H9 (cell line): Measurements from ENCODE around the gene DNAJC12. TPM values are rescaled to one million over a fixed set of nuclear protein-coding genes. Genes with fewer than 3 reads are reported as not detected.
A peak's percentile ranks its signal among the peaks of the same experiment; 100 is the strongest.

Experiments used
- DNase-seq: peaks from one replicate; pipeline ENCODE4 v3.0.0-alpha.2; 2017
- H2AFZ ChIP-seq: one replicate; pipeline ENCODE4 v1.6.1; 2013; ENCODE audit warnings: mild to moderate bottlenecking, low read length, control low read depth, moderate library complexity
- H2AK5ac ChIP-seq: 2 replicates; pipeline ENCODE4 v1.6.1; 2013; ENCODE audit warnings: low read length, control low read depth, mixed read lengths; ENCODE audit not compliant: insufficient read length
- H2BK120ac ChIP-seq: one replicate; pipeline ENCODE4 v1.6.1; 2013; ENCODE audit warnings: low read depth, mild to moderate bottlenecking, low read length, control low read depth, inconsistent platforms; ENCODE audit not compliant: poor library complexity, severe bottlenecking
- H2BK12ac ChIP-seq: 2 replicates; pipeline ENCODE4 v1.6.1; 2013; ENCODE audit warnings: low read length, control low read depth, mixed read lengths, low read depth; ENCODE audit not compliant: insufficient read length
- H2BK15ac ChIP-seq: 2 replicates; pipeline ENCODE4 v1.6.1; 2013; ENCODE audit warnings: low read depth, low read length, control low read depth
- H2BK20ac ChIP-seq: one replicate; pipeline ENCODE4 v1.6.1; 2013; ENCODE audit warnings: low read depth, mild to moderate bottlenecking, low read length, control low read depth, inconsistent platforms; ENCODE audit not compliant: poor library complexity, severe bottlenecking
- H2BK5ac ChIP-seq: 2 replicates; pipeline ENCODE4 v1.6.1; 2013; ENCODE audit warnings: low read length, control low read depth, mixed read lengths; ENCODE audit not compliant: insufficient read length
- H3K14ac ChIP-seq: 2 replicates; pipeline ENCODE4 v1.6.1; 2013; ENCODE audit warnings: low read length, control low read depth; ENCODE audit not compliant: insufficient read depth
- H3K18ac ChIP-seq: 2 replicates; pipeline ENCODE4 v1.6.1; 2013; ENCODE audit warnings: low read depth, mild to moderate bottlenecking, mixed read lengths, low read length, control low read depth; ENCODE audit not compliant: insufficient read length
- H3K23ac ChIP-seq: 2 replicates; pipeline ENCODE4 v1.6.1; 2013; ENCODE audit warnings: low read length, control low read depth, mixed read lengths, low read depth; ENCODE audit not compliant: insufficient read length
- H3K23me2 ChIP-seq: 2 replicates; pipeline ENCODE4 v1.6.1; 2013; ENCODE audit warnings: low read depth, mild to moderate bottlenecking, mixed read lengths, low read length, control low read depth; ENCODE audit not compliant: insufficient read length, poor library complexity, severe bottlenecking
- H3K27ac ChIP-seq: 2 replicates; pipeline ENCODE4 v1.5.1; 2013; ENCODE audit warnings: low read length, control low read depth, mixed read lengths, low read depth; ENCODE audit not compliant: insufficient read length
- H3K27me3 ChIP-seq: 2 replicates; pipeline ENCODE4 v1.6.1; 2013; ENCODE audit warnings: low read length, control low read depth, inconsistent platforms; ENCODE audit not compliant: insufficient read depth
- H3K4ac ChIP-seq: 2 replicates; pipeline ENCODE4 v1.6.1; 2013; ENCODE audit warnings: low read depth, mild to moderate bottlenecking, control low read depth, inconsistent platforms, low read length, moderate library complexity
- H3K4me1 ChIP-seq: 2 replicates; pipeline ENCODE4 v1.6.1; 2013; ENCODE audit warnings: low read length, control low read depth, inconsistent platforms; ENCODE audit not compliant: insufficient read depth
- H3K4me2 ChIP-seq: 2 replicates; pipeline ENCODE4 v1.6.1; 2013; ENCODE audit warnings: low read length, control low read depth, mixed read lengths; ENCODE audit not compliant: insufficient read length, insufficient read depth
- H3K56ac ChIP-seq: 2 replicates; pipeline ENCODE4 v1.6.1; 2013; ENCODE audit warnings: low read depth, mild to moderate bottlenecking, mixed read lengths, low read length, control low read depth; ENCODE audit not compliant: insufficient read length
- H3K79me1 ChIP-seq: 2 replicates; pipeline ENCODE4 v1.6.1; 2013; ENCODE audit warnings: low read depth, mild to moderate bottlenecking, moderate library complexity, low read length, control low read depth, inconsistent platforms; ENCODE audit not compliant: insufficient read depth, poor library complexity, severe bottlenecking
- H3K79me2 ChIP-seq: 2 replicates; pipeline ENCODE4 v1.6.1; 2013; ENCODE audit warnings: low read length, control low read depth, inconsistent platforms; ENCODE audit not compliant: insufficient read depth
- H3K9ac ChIP-seq: 2 replicates; pipeline ENCODE4 v1.6.1; 2013; ENCODE audit warnings: low read length, control low read depth, mixed read lengths; ENCODE audit not compliant: insufficient read length; ENCODE audit errors: extremely low read depth
- H3K9me3 ChIP-seq: one replicate; pipeline ENCODE4 v1.6.1; 2013; ENCODE audit warnings: low read depth, low read length, inconsistent platforms; ENCODE audit not compliant: control insufficient read depth
- H3T11ph ChIP-seq: one replicate; pipeline ENCODE4 v1.6.1; 2013; ENCODE audit warnings: mild to moderate bottlenecking, low read length, control low read depth, inconsistent platforms
- H4K20me1 ChIP-seq: one replicate; pipeline ENCODE4 v1.6.1; 2013; ENCODE audit not compliant: control insufficient read depth, insufficient read length, insufficient read depth
- H4K5ac ChIP-seq: 2 replicates; pipeline ENCODE4 v1.6.1; 2013; ENCODE audit warnings: low read depth, mild to moderate bottlenecking, mixed read lengths, low read length, control low read depth; ENCODE audit not compliant: insufficient read length
- H4K8ac ChIP-seq: replicated peaks from 2 replicates; pipeline ENCODE4 v1.6.1; 2013; ENCODE audit warnings: low read length, control low read depth, mixed read lengths, low read depth; ENCODE audit not compliant: insufficient read length
- H4K91ac ChIP-seq: 2 replicates; pipeline ENCODE4 v1.6.1; 2013; ENCODE audit warnings: low read depth, mild to moderate bottlenecking, moderate library complexity, mixed read lengths, low read length, control low read depth; ENCODE audit not compliant: insufficient read length
- H3K27ac Mint-ChIP-seq, 3 experiments: 2 replicates in 2 of 3; 3 replicates in 1 of 3; pipeline ENCODE4 v1.8.0; 2020 to 2021; ENCODE audit warnings: mixed read lengths in 3 of 3, mild to moderate bottlenecking in 1 of 3, moderate library complexity in 1 of 3
- H3K27me3 Mint-ChIP-seq: 2 replicates; pipeline ENCODE4 v1.8.0; 2021; ENCODE audit warnings: low read depth, mild to moderate bottlenecking, moderate library complexity, mixed read lengths
- H3K36me3 Mint-ChIP-seq, 3 experiments: 2 replicates in 2 of 3; 3 replicates in 1 of 3; pipeline ENCODE4 v1.8.0; 2020 to 2021; ENCODE audit warnings: low read depth in 3 of 3, mixed read lengths in 3 of 3; ENCODE audit not compliant: insufficient read depth in 1 of 3
- H3K4me1 Mint-ChIP-seq, 2 experiments: 2 replicates each; pipeline ENCODE4 v1.8.0; 2020; ENCODE audit warnings: mixed read lengths in 2 of 2
- H3K4me3 Mint-ChIP-seq, 2 experiments: 2 replicates in 1 of 2; 3 replicates in 1 of 2; pipeline ENCODE4 v1.8.0; 2020 to 2021; ENCODE audit warnings: mild to moderate bottlenecking in 2 of 2, mixed read lengths in 2 of 2, moderate library complexity in 1 of 2
- H3K9me3 Mint-ChIP-seq, 2 experiments: 2 replicates in 1 of 2; 3 replicates in 1 of 2; pipeline ENCODE4 v1.8.0; 2020; ENCODE audit warnings: mild to moderate bottlenecking in 2 of 2, mixed read lengths in 2 of 2, moderate library complexity in 1 of 2
- CTCF ChIP-seq: fragments of 200-600 bp; sonication (generic); conservative IDR thresholded peaks from 3 replicates; pipeline ENCODE4 v1.8.0; 2021; ENCODE audit warnings: antibody characterized with exemption, mild to moderate bottlenecking
- WGBS: extraction: QIAGEN DNeasy Blood & Tissue Kit; methylation state at CpG from one replicate; pipeline ENCODE4 v1.1.7; 2013; ENCODE audit warnings: missing lambda C conversion rate, low lambda C conversion rate, mixed read lengths; ENCODE audit not compliant: insufficient read length; ENCODE audit errors: extremely low coverage; 5-methylcytosine and 5-hydroxymethylcytosine counted together
- total RNA-seq: library from RNA; stranded (reverse); gene quantifications from 2 replicates; pipeline ENCODE4 v1.2.1, GENCODE V29; 2021

DNAJC12 gene
- total RNA-seq, 1 experiment from 2014 or later, result 0.85 TPM

DNA sequence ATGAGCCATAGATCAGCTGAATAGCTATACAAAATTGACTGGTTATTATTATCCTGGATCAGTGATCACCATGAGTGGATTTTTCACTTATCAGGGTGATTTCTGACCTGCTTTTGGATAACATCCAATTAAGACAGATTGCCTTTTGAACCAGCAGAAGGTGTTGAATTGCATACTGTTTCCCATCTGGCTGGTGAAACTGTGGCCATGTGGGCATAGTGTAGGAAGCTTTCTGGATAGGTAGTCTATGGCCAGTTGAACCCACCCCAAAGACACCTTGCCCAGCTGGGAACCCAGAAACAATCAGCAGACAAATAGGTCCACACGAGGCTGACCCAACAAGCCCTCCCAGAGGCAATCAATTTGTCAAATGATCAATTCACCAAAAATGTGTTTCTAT is 29.3 kb downstream of the DNAJC12 start:
- Histone ChIP-seq H2BK15ac (no peak overlapping the region), H2BK20ac (peak overlapping the region; percentile 64), H3K27me3 (no peaks in the 10 kb centered on the region), H3K9me3 (no peaks in the 10 kb centered on the region), H4K8ac (no peak overlapping the region), H3K23me2 (no peaks in the 10 kb centered on the region), H3K14ac (no peak overlapping the region), H3K4me1 (peaks cover 5% of the 10 kb centered on the region), H3T11ph (no peak overlapping the region), H2AFZ (no peak overlapping the region), H2BK5ac (no peak overlapping the region), H3K56ac (no peak overlapping the region), H4K91ac (no peak overlapping the region), H3K23ac (no peak overlapping the region), H4K20me1 (no peaks in the 10 kb centered on the region), H2BK12ac (no peak overlapping the region), H3K9ac (no peak overlapping the region), H3K79me2 (no peaks in the 10 kb centered on the region), H3K4ac (no peak overlapping the region), H2AK5ac (no peak overlapping the region), H3K4me2 (no peak overlapping the region), H3K79me1 (no peaks in the 10 kb centered on the region), H3K27ac (no peak overlapping the region), H4K5ac (no peak overlapping the region), H3K18ac (no peak overlapping the region), H2BK120ac (no peak overlapping the region)
- H3K27me3 Mint-ChIP-seq, result no peaks in the 10 kb centered on the region; the same call in 1 of the 2 replicates
- H3K9me3 Mint-ChIP-seq, result peaks cover 3 to 8% of the 10 kb centered on the region in 2 experiments; a peak in 4 of 5 replicates
- peaks cover 0 to 10% (median 2%) of the 10 kb centered on the region in 3 experiments; a peak in 4 of 7 replicates for H3K36me3 Mint-ChIP-seq
- H3K27ac Mint-ChIP-seq, result peak overlapping the region in 1 of 3 experiments; percentile 23; a peak in 2 of 7 replicates
- no peak for DNase-seq
- H3K4me1 Mint-ChIP-seq, result peaks cover 21% of the 10 kb centered on the region in 2 experiments
- no peak for TF ChIP-seq CTCF
- WGBS, result no CpG with 5 or more reads among the region's 1 CpG
- H3K4me3 Mint-ChIP-seq, result no peak overlapping the region
